CD4-positive, alpha-beta T cell treated with Interleukin-12 subunit alpha and Interleukin-12 subunit beta, for 1 hour (primary cell): ENCODE measurements around the gene NRF1.

Experiments used
- DNase-seq: peaks from one replicate; pipeline ENCODE4 v3.0.0-alpha.2; 2020

The NRF1 gene

GRCh38 chr7:129688503-129689222 is 77.1 kb downstream of the NRF1 start:
- no peak for DNase-seq

GRCh38 chr7:129689995-129690581 is 78.6 kb downstream of the NRF1 start:
- no peak for DNase-seq

- no peak for DNase-seq
These were observed 79.2 kb downstream of the NRF1 start for GRCh38 chr7:129690701-129691100.

- DNase-seq = no peak
These were observed 87.2 kb downstream of the NRF1 start for GRCh38 chr7:129698516-129699418.

- no peak for DNase-seq
These were observed 90.8 kb downstream of the NRF1 start for GRCh38 chr7:129702316-129702715.

GRCh38 chr7:129702761-129703338 is 91.3 kb downstream of the NRF1 start:
- DNase-seq = no peak

GRCh38 chr7:129703751-129704150 is 92.2 kb downstream of the NRF1 start:
- DNase-seq = no peak

GRCh38 chr7:129707910-129708499 is 96.5 kb downstream of the NRF1 start:
- peak; percentile 1 for DNase-seq

- DNase-seq = no peak
These were observed 102.0 kb downstream of the NRF1 start for GRCh38 chr7:129713544-129713943.

GRCh38 chr7:129714514-129715063 is 103.1 kb downstream of the NRF1 start:
- no peak for DNase-seq

- DNase-seq = no peak
These were observed 108.6 kb downstream of the NRF1 start for GRCh38 chr7:129719980-129720732.

GRCh38 chr7:129721068-129721467 is 109.5 kb downstream of the NRF1 start:
- no peak for DNase-seq

GRCh38 chr7:129723679-129724078 is 112.2 kb downstream of the NRF1 start:
- no peak for DNase-seq

- DNase-seq = no peak
These were observed 113.3 kb downstream of the NRF1 start for GRCh38 chr7:129724796-129725195.

GRCh38 chr7:129728875-129729467 is 117.5 kb downstream of the NRF1 start:
- no peak for DNase-seq

GRCh38 chr7:129729511-129729910 is 118.0 kb downstream of the NRF1 start:
- DNase-seq = no peak

GRCh38 chr7:129730159-129730558 is 118.6 kb downstream of the NRF1 start:
- DNase-seq = no peak

- no peak for DNase-seq
These were observed 122.9 kb downstream of the NRF1 start for GRCh38 chr7:129734400-129734799.

GRCh38 chr7:129739427-129739826 is 127.9 kb downstream of the NRF1 start:
- no peak for DNase-seq

- no peak for DNase-seq
These were observed 129.3 kb downstream of the NRF1 start for GRCh38 chr7:129740574-129741410.
